ENCODE measurements around the gene CCDC33. TPM values are rescaled to one million over a fixed set of nuclear protein-coding genes. Genes with fewer than 3 reads are reported as not detected.
A peak's percentile ranks its signal among the peaks of the same experiment; 100 is the strongest.

Gene CCDC33
- 0.42 TPM for total RNA-seq
- 0.25 TPM for polyA plus RNA-seq

GRCh38 chr15:74235962-74236361, at the start of gene CCDC33:
Gene CCDC33 (plus strand): TSS chr15:74236326. CDS start chr15:74236720, 394 bp downstream.
- DNase-seq (ENCODE audit: extremely low spot score): no peak
- H3K36me3 ChIP-seq (ENCODE audit: insufficient read depth): no peaks in the 10 kb centered on the region
- H3K27ac ChIP-seq (ENCODE audit: low read depth): no peak within 1 kb of the TSS
- no peak within 1 kb of the TSS for H3K4me3 ChIP-seq (ENCODE audit: low read depth, low read length)
- WGBS: 70% methylated on average over 6 of the region's 6 CpGs
- no peaks in the 10 kb centered on the region for H3K4me1 ChIP-seq (ENCODE audit: insufficient read depth)

GRCh38 chr15:74188216-74188615, 47.9 kb upstream of the CCDC33 start:
- Histone ChIP-seq H3K4me3 (ENCODE audit: low read depth, low read length) (no peak overlapping the region), H3K36me3 (ENCODE audit: insufficient read depth) (no peaks in the 10 kb centered on the region), H3K4me1 (ENCODE audit: insufficient read depth) (no peaks in the 10 kb centered on the region), H3K27ac (ENCODE audit: low read depth) (no peak overlapping the region)
- WGBS: 93% methylated on average over 11 of the region's 11 CpGs
- no peak for DNase-seq (ENCODE audit: extremely low spot score)

GRCh38 chr15:74191798-74192197, 44.3 kb upstream of the CCDC33 start:
- 68% methylated on average over 3 of the region's 3 CpGs for WGBS
- Histone ChIP-seq H3K36me3 (ENCODE audit: insufficient read depth) (no peaks in the 10 kb centered on the region), H3K4me1 (ENCODE audit: insufficient read depth) (no peaks in the 10 kb centered on the region), H3K4me3 (ENCODE audit: low read depth, low read length) (no peak overlapping the region), H3K27ac (ENCODE audit: low read depth) (no peak overlapping the region)
- DNase-seq (ENCODE audit: extremely low spot score): no peak

- WGBS: 87% methylated on average over 5 of the region's 5 CpGs
- no peaks in the 10 kb centered on the region for H3K36me3 ChIP-seq (ENCODE audit: insufficient read depth)
These were observed 43.4 kb upstream of the CCDC33 start for GRCh38 chr15:74192751-74193150.

GRCh38 chr15:74193299-74193718, 42.8 kb upstream of the CCDC33 start:
- no peak for DNase-seq (ENCODE audit: extremely low spot score)
- no peaks in the 10 kb centered on the region for H3K36me3 ChIP-seq (ENCODE audit: insufficient read depth)
- WGBS: 70% methylated on average over 4 of the region's 4 CpGs
- no peaks in the 10 kb centered on the region for H3K4me1 ChIP-seq (ENCODE audit: insufficient read depth)
- H3K27ac ChIP-seq (ENCODE audit: low read depth): no peak overlapping the region
- no peak overlapping the region for H3K4me3 ChIP-seq (ENCODE audit: low read depth, low read length)

More at GRCh38 chr15:74192751-74193150, 43.4 kb upstream of the CCDC33 start:
- Histone ChIP-seq H3K4me3 (ENCODE audit: low read depth, low read length) (no peak overlapping the region), H3K4me1 (ENCODE audit: insufficient read depth) (no peaks in the 10 kb centered on the region), H3K27ac (ENCODE audit: low read depth) (no peak overlapping the region)
- DNase-seq (ENCODE audit: extremely low spot score): no peak

GRCh38 chr15:74193905-74194304, 42.2 kb upstream of the CCDC33 start:
- no peak for DNase-seq (ENCODE audit: extremely low spot score)
- Histone ChIP-seq H3K27ac (ENCODE audit: low read depth) (no peak overlapping the region), H3K4me1 (ENCODE audit: insufficient read depth) (no peaks in the 10 kb centered on the region), H3K4me3 (ENCODE audit: low read depth, low read length) (no peak overlapping the region), H3K36me3 (ENCODE audit: insufficient read depth) (no peaks in the 10 kb centered on the region)
- 66% methylated on average over 6 of the region's 6 CpGs for WGBS

GRCh38 chr15:74194572-74195559, 41.3 kb upstream of the CCDC33 start:
- no peaks in the 10 kb centered on the region for H3K36me3 ChIP-seq (ENCODE audit: insufficient read depth)
- no peak for DNase-seq (ENCODE audit: extremely low spot score)
- 96% methylated on average over 13 of the region's 13 CpGs for WGBS
- H3K4me3 ChIP-seq (ENCODE audit: low read depth, low read length): no peak overlapping the region
- no peak overlapping the region for H3K27ac ChIP-seq (ENCODE audit: low read depth)
- no peaks in the 10 kb centered on the region for H3K4me1 ChIP-seq (ENCODE audit: insufficient read depth)

- no peak overlapping the region for H3K4me3 ChIP-seq (ENCODE audit: low read depth, low read length)
- DNase-seq (ENCODE audit: extremely low spot score): no peak
- WGBS: 13% methylated on average over 7 of the region's 7 CpGs
- no peak overlapping the region for H3K27ac ChIP-seq (ENCODE audit: low read depth)
- H3K36me3 ChIP-seq (ENCODE audit: insufficient read depth): no peaks in the 10 kb centered on the region
- no peaks in the 10 kb centered on the region for H3K4me1 ChIP-seq (ENCODE audit: insufficient read depth)
These were observed 40.0 kb upstream of the CCDC33 start for GRCh38 chr15:74196175-74196574.

- WGBS: 95% methylated on average over 9 of the region's 9 CpGs
- no peak for DNase-seq (ENCODE audit: extremely low spot score)
- no peaks in the 10 kb centered on the region for H3K36me3 ChIP-seq (ENCODE audit: insufficient read depth)
These were observed 38.8 kb upstream of the CCDC33 start for GRCh38 chr15:74197176-74197965.

GRCh38 chr15:74199297-74199652, 36.9 kb upstream of the CCDC33 start:
- WGBS: 95% methylated on average over 6 of the region's 6 CpGs
- Histone ChIP-seq H3K4me1 (ENCODE audit: insufficient read depth) (no peaks in the 10 kb centered on the region), H3K27ac (ENCODE audit: low read depth) (no peak overlapping the region), H3K4me3 (ENCODE audit: low read depth, low read length) (no peak overlapping the region), H3K36me3 (ENCODE audit: insufficient read depth) (no peaks in the 10 kb centered on the region)
- DNase-seq (ENCODE audit: extremely low spot score): no peak

More at GRCh38 chr15:74197176-74197965, 38.8 kb upstream of the CCDC33 start:
- Histone ChIP-seq H3K4me3 (ENCODE audit: low read depth, low read length) (no peak overlapping the region), H3K4me1 (ENCODE audit: insufficient read depth) (no peaks in the 10 kb centered on the region), H3K27ac (ENCODE audit: low read depth) (no peak overlapping the region)

- no peak overlapping the region for H3K4me3 ChIP-seq (ENCODE audit: low read depth, low read length)
- H3K4me1 ChIP-seq (ENCODE audit: insufficient read depth): no peaks in the 10 kb centered on the region
- no peaks in the 10 kb centered on the region for H3K36me3 ChIP-seq (ENCODE audit: insufficient read depth)
- no peak for DNase-seq (ENCODE audit: extremely low spot score)
- WGBS: 38% methylated on average over 1 of the region's 1 CpG
- peak overlapping the region; percentile 64 for H3K27ac ChIP-seq (ENCODE audit: low read depth)
These were observed 35.7 kb upstream of the CCDC33 start for GRCh38 chr15:74200412-74200815.

GRCh38 chr15:74200871-74201419, 35.2 kb upstream of the CCDC33 start:
- 59% methylated on average over 8 of the region's 8 CpGs for WGBS
- Histone ChIP-seq H3K27ac (ENCODE audit: low read depth) (no peak overlapping the region), H3K4me1 (ENCODE audit: insufficient read depth) (no peaks in the 10 kb centered on the region), H3K4me3 (ENCODE audit: low read depth, low read length) (no peak overlapping the region), H3K36me3 (ENCODE audit: insufficient read depth) (no peaks in the 10 kb centered on the region)
- no peak for DNase-seq (ENCODE audit: extremely low spot score)

- no peak overlapping the region for H3K4me3 ChIP-seq (ENCODE audit: low read depth, low read length)
- no peaks in the 10 kb centered on the region for H3K36me3 ChIP-seq (ENCODE audit: insufficient read depth)
- no peak for DNase-seq (ENCODE audit: extremely low spot score)
- H3K4me1 ChIP-seq (ENCODE audit: insufficient read depth): no peaks in the 10 kb centered on the region
- 58% methylated on average over 7 of the region's 7 CpGs for WGBS
- H3K27ac ChIP-seq (ENCODE audit: low read depth): no peak overlapping the region
These were observed 34.3 kb upstream of the CCDC33 start for GRCh38 chr15:74201710-74202420.

Measured in urinary bladder (tissue), 4 donors.